ENCODE data around the gene OR4Q3.
"Not testable (repeated sequence)": the region's sequence is repeated elsewhere in the genome, so short reads cannot be mapped to it uniquely, and the experiment has no call there.

Gene OR4Q3

GRCh38 chr14:19743256-19743655, at the start of gene OR4Q3:
Gene OR4Q3 (plus strand): TSS chr14:19743571.
- DNase-seq, result no peak

- no peak for DNase-seq
Measured at GRCh38 chr14:19729359-19729758, 14.0 kb upstream of the OR4Q3 start.

GRCh38 chr14:19729763-19730162, 13.6 kb upstream of the OR4Q3 start:
- DNase-seq, result no peak

GRCh38 chr14:19733893-19734292, 9.5 kb upstream of the OR4Q3 start:
- DNase-seq, result not testable (repeated sequence)

GRCh38 chr14:19752316-19752715, 8.9 kb downstream of the OR4Q3 start:
- not testable (repeated sequence) for DNase-seq

GRCh38 chr14:19754172-19754571, 10.8 kb downstream of the OR4Q3 start:
- DNase-seq, result no peak

- not testable (repeated sequence) for DNase-seq
Measured at GRCh38 chr14:19771491-19771890, 28.1 kb downstream of the OR4Q3 start.

GRCh38 chr14:19771895-19772430, 28.6 kb downstream of the OR4Q3 start:
- no peak for DNase-seq

- DNase-seq, result not testable (repeated sequence)
Measured at GRCh38 chr14:19772454-19772853, 29.1 kb downstream of the OR4Q3 start.

- not testable (repeated sequence) for DNase-seq
Measured at GRCh38 chr14:19773204-19773603, 29.8 kb downstream of the OR4Q3 start, which contains the start of gene OR4M1. Gene OR4M1 (plus strand): TSS chr14:19773504. CDS start chr14:19780323, 6,819 bp downstream.

GRCh38 chr14:19775587-19775986, 32.2 kb downstream of the OR4Q3 start:
- no peak for DNase-seq

- not testable (repeated sequence) for DNase-seq
Measured at GRCh38 chr14:19785848-19786247, 42.5 kb downstream of the OR4Q3 start.

- DNase-seq, result not testable (repeated sequence)
Measured at GRCh38 chr14:19787318-19787717, 43.9 kb downstream of the OR4Q3 start.

GRCh38 chr14:19788150-19788549, 44.8 kb downstream of the OR4Q3 start:
- DNase-seq, result not testable (repeated sequence)

- not testable (repeated sequence) for DNase-seq
Measured at GRCh38 chr14:19796520-19797108, 53.2 kb downstream of the OR4Q3 start.

Measured in NCI-H1436 (cell line).